Endometrial microvascular endothelial cells (primary cell): ENCODE results near the gene ECT2L. TPM values are rescaled to one million over a fixed set of nuclear protein-coding genes. Genes with fewer than 3 reads are reported as not detected.
"Not testable (repeated sequence)": the region's sequence is repeated elsewhere in the genome, so short reads cannot be mapped to it uniquely, and the experiment has no call there.

Experiments
- in situ Hi-C: cut with HindIII; loops from 2 replicates; pipeline ENCODE4 v1.10.0; 2017; ENCODE audit warnings: low sequenced_read_pairs, low pct_unique_long_range_greater_than_20kb; ENCODE audit errors: inconsistent ontology term
- total RNA-seq: library from RNA; depleted of rRNA; stranded (reverse); fragments of >200 nt; gene quantifications from one replicate; pipeline ENCODE4 v1.2.3, GENCODE V29; 2015; ENCODE audit errors: inconsistent ontology term

ECT2L gene
- total RNA-seq, 1 donor from 2014 or later, result not detected

GRCh38 chr6:138907167-138907566, 111.3 kb downstream of the ECT2L start:
- in situ Hi-C loops, result no loop called here

GRCh38 chr6:138909511-138909910, 113.6 kb downstream of the ECT2L start:
- in situ Hi-C loops, result no loop called here

GRCh38 chr6:138909975-138910374, 114.1 kb downstream of the ECT2L start:
- in situ Hi-C loops, result no loop called here

- in situ Hi-C loops, result no loop called here
Measured at GRCh38 chr6:138912308-138912707, 116.4 kb downstream of the ECT2L start.

- in situ Hi-C loops, result no loop called here
Measured at GRCh38 chr6:138914701-138915100, 118.8 kb downstream of the ECT2L start.

- in situ Hi-C loops, result no loop called here
Measured at GRCh38 chr6:138920906-138921305, 125.0 kb downstream of the ECT2L start.

GRCh38 chr6:138923561-138923960, 127.7 kb downstream of the ECT2L start:
- in situ Hi-C loops, result no loop called here

- in situ Hi-C loops, result no loop called here
Measured at GRCh38 chr6:138925806-138926205, 129.9 kb downstream of the ECT2L start.

GRCh38 chr6:138926579-138926978, 130.7 kb downstream of the ECT2L start:
- in situ Hi-C loops, result no loop called here

- in situ Hi-C loops, result no loop called here
Measured at GRCh38 chr6:138931660-138932059, 135.8 kb downstream of the ECT2L start.

- in situ Hi-C loops, result not testable (repeated sequence)
Measured at GRCh38 chr6:138936873-138937272, 141.0 kb downstream of the ECT2L start.

GRCh38 chr6:138943089-138943625, 147.3 kb downstream of the ECT2L start:
- in situ Hi-C loops, result no loop called here

GRCh38 chr6:138944412-138944811, 148.5 kb downstream of the ECT2L start:
- in situ Hi-C loops, result no loop called here

- in situ Hi-C loops, result no loop called here
Measured at GRCh38 chr6:138945354-138945753, 149.5 kb downstream of the ECT2L start.

GRCh38 chr6:138948004-138948403, 152.1 kb downstream of the ECT2L start:
- in situ Hi-C loops, result no loop called here

- in situ Hi-C loops, result no loop called here
Measured at GRCh38 chr6:138948546-138949179, 152.8 kb downstream of the ECT2L start.

- in situ Hi-C loops, result no loop called here
Measured at GRCh38 chr6:138953451-138953850, 157.6 kb downstream of the ECT2L start.
